Stimulated activated CD4-positive, alpha-beta T cell treated with anti-CD3 and anti-CD28 coated beads, Interleukin-2, amount 100 ng/mL, for 4 hours (primary cell): ENCODE results near the gene RBFOX2.

Source experiments
- DNase-seq: peaks from one replicate; pipeline ENCODE4 v3.0.0-alpha.2; 2020; ENCODE audit warnings: low read depth

The RBFOX2 gene

GRCh38 chr22:35863432-35863831, 165.2 kb downstream of the RBFOX2 start:
- no peak for DNase-seq

GRCh38 chr22:35862697-35863096, 165.9 kb downstream of the RBFOX2 start:
- DNase-seq: no peak

GRCh38 chr22:35861451-35861850, 167.2 kb downstream of the RBFOX2 start:
- no peak for DNase-seq

GRCh38 chr22:35860837-35861236, 167.8 kb downstream of the RBFOX2 start:
- no peak for DNase-seq

GRCh38 chr22:35860087-35860733, 168.4 kb downstream of the RBFOX2 start:
- DNase-seq: no peak

- no peak for DNase-seq
These were observed 174.3 kb downstream of the RBFOX2 start for GRCh38 chr22:35854334-35854733.

- no peak for DNase-seq
These were observed 176.5 kb downstream of the RBFOX2 start for GRCh38 chr22:35852076-35852475.

GRCh38 chr22:35850831-35851230, 177.8 kb downstream of the RBFOX2 start:
- no peak for DNase-seq

GRCh38 chr22:35846804-35847203, 181.8 kb downstream of the RBFOX2 start:
- DNase-seq: no peak

GRCh38 chr22:35844886-35845285, 183.7 kb downstream of the RBFOX2 start:
- DNase-seq: no peak

- DNase-seq: no peak
These were observed 185.7 kb downstream of the RBFOX2 start for GRCh38 chr22:35842954-35843353.

- no peak for DNase-seq
These were observed 186.1 kb downstream of the RBFOX2 start for GRCh38 chr22:35842519-35842913.

- DNase-seq: no peak
These were observed 186.6 kb downstream of the RBFOX2 start for GRCh38 chr22:35841907-35842518.

GRCh38 chr22:35840302-35840739, 188.3 kb downstream of the RBFOX2 start:
- no peak for DNase-seq

- no peak for DNase-seq
These were observed 188.8 kb downstream of the RBFOX2 start for GRCh38 chr22:35839841-35840301.

- no peak for DNase-seq
These were observed 189.6 kb downstream of the RBFOX2 start for GRCh38 chr22:35838855-35839576.

- no peak for DNase-seq
These were observed 191.4 kb downstream of the RBFOX2 start for GRCh38 chr22:35837101-35837727.

GRCh38 chr22:35835998-35836691, 192.5 kb downstream of the RBFOX2 start:
- no peak for DNase-seq

- no peak for DNase-seq
These were observed 193.2 kb downstream of the RBFOX2 start for GRCh38 chr22:35835267-35835997.

- DNase-seq: no peak
These were observed 194.6 kb downstream of the RBFOX2 start for GRCh38 chr22:35834061-35834460.

- no peak for DNase-seq
These were observed 198.3 kb downstream of the RBFOX2 start for GRCh38 chr22:35830305-35830704.
